A673 (cell line): Measurements from ENCODE around the gene SLIT1. TPM values are rescaled to one million over a fixed set of nuclear protein-coding genes. Genes with fewer than 3 reads are reported as not detected.

Source experiments
- BruUV-seq: library from RNA; stranded (reverse); fragments of 400-500 nt; replicated peaks from 2 replicates; lab custom pipeline; 2021; lab: Mats Ljungman, UMichigan
- CTCF ChIA-PET: fragments of 300-600 bp; sonication (Branson Sonifier 250); formaldehyde crosslinking; loops from one replicate; lab custom pipeline; 2022; ENCODE audit warnings: antibody characterized with exemption; lab: Charles Lee
- POLR2A ChIA-PET: fragments of 300-600 bp; sonication (Branson Sonifier 250); formaldehyde crosslinking; loops from one replicate; lab custom pipeline; 2022; ENCODE audit warnings: antibody characterized with exemption; ENCODE audit not compliant: low non-redundant PET; lab: Charles Lee
- DNase-seq: peaks from one replicate; pipeline ENCODE4 v3.0.0-alpha.2; 2015; ENCODE audit warnings: low spot score
- H3K27ac ChIP-seq: fragments of 200-600 bp; sonication (generic); 2 replicates; pipeline ENCODE4 v1.5.1; 2016; ENCODE audit warnings: mixed run types, low read depth, mild to moderate bottlenecking, mixed read lengths, antibody characterized with exemption, low read length; ENCODE audit not compliant: poor library complexity, severe bottlenecking
- H3K27me3 ChIP-seq: fragments of 200-600 bp; sonication (generic); replicated peaks from 2 replicates; pipeline ENCODE4 v1.6.1; 2017; ENCODE audit warnings: mixed run types, low read depth, mild to moderate bottlenecking, mixed read lengths, antibody characterized with exemption, low read length; ENCODE audit not compliant: insufficient read depth, poor library complexity
- H3K36me3 ChIP-seq: fragments of 200-600 bp; sonication (generic); 2 replicates; pipeline ENCODE4 v1.6.1; 2016; ENCODE audit warnings: mixed run types, mild to moderate bottlenecking, mixed read lengths, antibody characterized with exemption, low read length; ENCODE audit not compliant: insufficient read depth, poor library complexity, severe bottlenecking
- H3K4me1 ChIP-seq: fragments of 200-600 bp; sonication (generic); 2 replicates; pipeline ENCODE4 v1.6.1; 2017; ENCODE audit warnings: mixed run types, mild to moderate bottlenecking, mixed read lengths, antibody characterized with exemption, low read length; ENCODE audit not compliant: insufficient read depth, poor library complexity, severe bottlenecking
- H3K4me3 ChIP-seq: fragments of 200-600 bp; sonication (generic); 2 replicates; pipeline ENCODE4 v1.5.1; 2016; ENCODE audit warnings: low read depth, mixed run types, mild to moderate bottlenecking, mixed read lengths, low read length; ENCODE audit not compliant: poor library complexity, severe bottlenecking
- H3K9me3 ChIP-seq: fragments of 200-600 bp; sonication (generic); 2 replicates; pipeline ENCODE4 v1.6.1; 2016; ENCODE audit warnings: mixed run types, low read depth, mild to moderate bottlenecking, mixed read lengths, antibody characterized with exemption, low read length; ENCODE audit not compliant: poor library complexity, severe bottlenecking
- EZH2 ChIP-seq: fragments of 200-600 bp; sonication (generic); IDR thresholded peaks from 2 replicates; pipeline ENCODE4 v1.6.1; 2017; ENCODE audit warnings: borderline replicate concordance, low read depth, mild to moderate bottlenecking, mixed read lengths, antibody characterized with exemption, low read length; ENCODE audit not compliant: poor library complexity, severe bottlenecking
- intact Hi-C: fragments of 100-400 bp; cut with micrococcal nuclease; formaldehyde crosslinking; loops from one replicate; pipeline ENCODE4 v1.10.0; 2022; ENCODE audit not compliant: unreplicated experiment
- total RNA-seq: library from RNA; stranded (reverse); gene quantifications from 2 replicates; pipeline ENCODE4 v1.2.3, GENCODE V29; 2021
- TF ChIP-seq, protein P1 (sequence below): fragments of 300-800, 200-600 bp; sonication (generic); conservative IDR thresholded peaks from 2 replicates; pipeline ENCODE4 v1.5.1; 2017; ENCODE audit warnings: low read depth, mild to moderate bottlenecking, antibody characterized with exemption, low read length, moderate library complexity, mixed read lengths

Gene SLIT1
- total RNA-seq, 1 experiment from 2014 or later = 0.43 TPM

DNA sequence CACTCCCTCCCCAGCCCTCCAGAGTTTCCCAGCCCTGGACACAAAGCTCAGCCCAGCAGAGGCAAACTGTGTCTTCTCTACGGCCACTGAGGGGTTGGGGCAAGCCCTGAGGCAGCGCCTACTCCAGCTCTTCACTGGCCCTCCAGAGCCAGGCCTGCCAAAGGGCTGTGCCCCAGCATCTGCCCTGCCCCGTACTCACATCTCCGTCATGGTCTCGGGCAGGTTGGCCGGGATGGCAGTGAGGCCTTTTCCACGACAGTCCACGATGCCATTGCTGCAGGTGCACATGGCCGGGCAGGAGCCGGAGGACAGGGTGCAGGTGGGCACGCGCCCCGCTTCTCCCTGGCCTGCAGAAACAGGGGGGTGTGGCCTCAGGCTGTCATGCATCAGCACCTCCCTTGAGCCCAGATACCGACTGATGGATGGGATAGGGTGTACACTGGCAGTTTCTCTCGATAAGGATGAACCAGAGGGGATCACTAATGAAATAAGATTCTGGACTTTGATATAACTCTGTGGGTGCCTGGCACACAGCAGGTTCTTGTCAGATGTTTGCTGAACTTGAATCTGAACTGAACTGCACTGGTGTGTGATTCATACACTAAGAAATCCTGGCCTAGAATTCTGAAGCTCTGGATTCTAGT is 125.2 kb downstream of the SLIT1 start:
- no TSS peak for BruUV-seq
- Histone ChIP-seq H3K27me3 (no peaks in the 10 kb centered on the region), H3K4me1 (no peaks in the 10 kb centered on the region), H3K9me3 (no peaks in the 10 kb centered on the region), H3K27ac (no peak overlapping the region), H3K4me3 (no peak overlapping the region), H3K36me3 (no peaks in the 10 kb centered on the region)
- intact Hi-C loops = no loop called here
- TF ChIP-seq, protein P1, sequence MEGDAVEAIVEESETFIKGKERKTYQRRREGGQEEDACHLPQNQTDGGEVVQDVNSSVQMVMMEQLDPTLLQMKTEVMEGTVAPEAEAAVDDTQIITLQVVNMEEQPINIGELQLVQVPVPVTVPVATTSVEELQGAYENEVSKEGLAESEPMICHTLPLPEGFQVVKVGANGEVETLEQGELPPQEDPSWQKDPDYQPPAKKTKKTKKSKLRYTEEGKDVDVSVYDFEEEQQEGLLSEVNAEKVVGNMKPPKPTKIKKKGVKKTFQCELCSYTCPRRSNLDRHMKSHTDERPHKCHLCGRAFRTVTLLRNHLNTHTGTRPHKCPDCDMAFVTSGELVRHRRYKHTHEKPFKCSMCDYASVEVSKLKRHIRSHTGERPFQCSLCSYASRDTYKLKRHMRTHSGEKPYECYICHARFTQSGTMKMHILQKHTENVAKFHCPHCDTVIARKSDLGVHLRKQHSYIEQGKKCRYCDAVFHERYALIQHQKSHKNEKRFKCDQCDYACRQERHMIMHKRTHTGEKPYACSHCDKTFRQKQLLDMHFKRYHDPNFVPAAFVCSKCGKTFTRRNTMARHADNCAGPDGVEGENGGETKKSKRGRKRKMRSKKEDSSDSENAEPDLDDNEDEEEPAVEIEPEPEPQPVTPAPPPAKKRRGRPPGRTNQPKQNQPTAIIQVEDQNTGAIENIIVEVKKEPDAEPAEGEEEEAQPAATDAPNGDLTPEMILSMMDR = no peak
- no peak for TF ChIP-seq EZH2
- DNase-seq = no peak
- POLR2A ChIA-PET = no interaction called here
- CTCF ChIA-PET = interaction anchor here (0.5 kb wide), 1 partner anchor 8 kb away, joined by 4 read pairs; no protein-coding TSS in a partner anchor

DNA sequence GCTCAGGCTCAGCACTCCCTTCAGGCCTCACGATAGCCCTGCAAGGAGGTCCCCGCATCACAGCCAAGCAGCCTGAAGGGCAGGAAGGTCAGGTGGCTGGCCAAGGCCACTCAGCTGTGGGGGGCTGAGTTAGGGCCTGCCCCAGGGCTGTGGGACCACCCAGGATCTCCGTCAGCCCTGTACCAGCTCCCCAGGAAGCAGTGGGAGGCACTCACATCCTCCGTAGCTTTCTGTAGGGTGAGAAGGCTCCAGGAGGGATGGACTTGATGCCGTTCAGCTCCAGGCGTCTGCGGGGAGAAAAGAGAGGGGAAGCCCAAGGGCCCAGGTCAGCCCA is 125.9 kb downstream of the SLIT1 start:
- TF ChIP-seq, protein P1 = no peak
- no peak for TF ChIP-seq EZH2
- BruUV-seq = no TSS peak
- DNase-seq = no peak
- H3K9me3 ChIP-seq = no peaks in the 10 kb centered on the region
- H3K4me1 ChIP-seq = no peaks in the 10 kb centered on the region
- no peaks in the 10 kb centered on the region for H3K36me3 ChIP-seq
- intact Hi-C loops = no loop called here
- ChIA-PET POLR2A (no interaction called here), CTCF (no interaction called here)
- no peak overlapping the region for H3K4me3 ChIP-seq
- no peaks in the 10 kb centered on the region for H3K27me3 ChIP-seq
- no peak overlapping the region for H3K27ac ChIP-seq

DNA sequence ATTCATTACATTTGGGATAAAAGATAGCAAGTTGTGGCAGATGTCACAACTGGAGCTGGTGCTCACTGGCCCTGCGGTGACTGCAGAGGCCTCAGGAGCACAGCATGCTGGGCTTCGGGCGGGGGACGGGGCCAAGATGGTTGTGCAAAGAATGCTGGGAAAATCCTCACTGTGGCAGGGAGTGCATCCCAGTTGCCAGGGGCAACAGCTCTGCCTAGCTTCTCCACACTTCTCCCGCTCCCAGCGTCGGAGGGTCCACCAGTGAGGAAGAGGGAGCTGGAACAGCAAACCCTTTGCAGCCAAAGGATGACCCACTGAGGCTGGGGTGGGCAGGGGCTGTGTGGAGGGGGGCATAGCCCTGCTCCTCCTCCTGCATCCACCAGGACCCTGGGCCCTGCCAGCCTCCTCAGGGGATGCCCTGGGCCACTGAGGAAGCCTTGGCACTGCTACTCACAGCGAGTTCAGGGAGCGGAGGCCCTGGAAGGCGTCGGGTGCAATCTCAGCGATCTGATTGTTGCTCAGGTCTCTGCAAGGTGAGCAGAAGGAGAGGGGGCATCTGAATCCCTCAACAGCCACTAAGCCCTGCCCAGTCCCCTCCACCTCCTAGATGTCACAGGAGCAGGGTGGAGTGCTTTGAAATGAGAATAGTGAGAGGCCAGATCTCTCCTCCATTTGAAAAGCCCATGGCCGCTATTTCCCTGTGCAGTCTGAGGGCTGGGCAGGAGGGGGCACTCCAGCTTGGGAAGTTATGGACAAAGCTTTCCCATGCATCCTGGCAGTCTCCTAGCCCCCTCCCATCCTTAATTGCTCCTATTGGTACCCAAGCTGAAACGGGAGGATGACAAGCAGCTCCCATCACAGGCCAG is 126.5 kb downstream of the SLIT1 start:
- no peak for DNase-seq
- Histone ChIP-seq H3K4me3 (no peak overlapping the region), H3K36me3 (no peaks in the 10 kb centered on the region), H3K9me3 (no peaks in the 10 kb centered on the region), H3K4me1 (no peaks in the 10 kb centered on the region), H3K27me3 (no peaks in the 10 kb centered on the region), H3K27ac (no peak overlapping the region)
- BruUV-seq = no TSS peak
- CTCF ChIA-PET = no interaction called here
- intact Hi-C loops = no loop called here
- TF ChIP-seq, protein P1 = no peak
- no peak for TF ChIP-seq EZH2
- POLR2A ChIA-PET = no interaction called here
